B cell (primary cell): Measurements from ENCODE around the gene SLC25A21. TPM values are rescaled to one million over a fixed set of nuclear protein-coding genes. Genes with fewer than 3 reads are reported as not detected.

Source experiments
- ATAC-seq: fragments of 200-7000 bp; cut with Tn5 transposase; one replicate; pipeline ENCODE4 v1.10.0; 2021; ENCODE audit warnings: low read depth, mild to moderate bottlenecking, moderate number of reproducible peaks, moderate library complexity
- CTCF ChIA-PET: fragments of 350-600 bp; sonication (Branson Sonifier 250); formaldehyde crosslinking; loops from one replicate; lab custom pipeline; 2021; ENCODE audit warnings: antibody characterized with exemption, inconsistent platforms; lab: Charles Lee
- POLR2A ChIA-PET: fragments of 350-600 bp; sonication (Branson Sonifier 250); formaldehyde crosslinking; loops from one replicate; lab custom pipeline; 2021; ENCODE audit warnings: antibody characterized with exemption; lab: Charles Lee
- DNase-seq: peaks from one replicate; pipeline ENCODE4 v3.0.0; 2013
- H2AFZ ChIP-seq: 2 replicates; pipeline ENCODE4 v1.6.1; 2012; ENCODE audit warnings: mild to moderate bottlenecking, low read depth, low read length; ENCODE audit not compliant: insufficient read depth, poor library complexity, severe bottlenecking
- H3K27ac ChIP-seq, 2 donors: 1 replicate in 1 of 2; 2 replicates in 1 of 2; pipeline ENCODE4 v1.5.1; 2012 to 2013; ENCODE audit warnings: low read length in 2 of 2, mild to moderate bottlenecking in 2 of 2, moderate library complexity in 1 of 2
- H3K27me3 ChIP-seq, 4 experiments: fragments of 200-600 bp in 1 of 4; sonication (generic) in 1 of 4; replicated peaks in 1 of 4; 1 replicate in 2 of 4; 2 replicates in 2 of 4; pipeline versions ENCODE4 v1.6.1 to v1.7.0; 2013 to 2016; ENCODE audit warnings: low read length in 3 of 4, mild to moderate bottlenecking in 2 of 4, mixed read lengths in 1 of 4, moderate library complexity in 1 of 4; ENCODE audit not compliant: insufficient read depth in 4 of 4, control insufficient read depth in 3 of 4; ENCODE audit errors: control extremely low read depth in 1 of 4
- H3K36me3 ChIP-seq, 2 experiments: replicated peaks in 1 of 2; 1 replicate in 1 of 2; 2 replicates in 1 of 2; pipeline versions ENCODE4 v1.6.1 to v1.7.1; 2013; ENCODE audit warnings: low read length in 1 of 2; ENCODE audit not compliant: insufficient read depth in 2 of 2, control insufficient read depth in 1 of 2; ENCODE audit errors: control extremely low read depth in 1 of 2, extremely low read depth in 1 of 2
- H3K4me1 ChIP-seq, 2 donors: fragments of 200-600 bp in 1 of 2; sonication (generic) in 1 of 2; 1 replicate in 1 of 2; 2 replicates in 1 of 2; pipeline versions ENCODE4 v1.5.1 to v1.6.1; 2013 to 2017; ENCODE audit warnings: low read length in 2 of 2; ENCODE audit not compliant: control insufficient read depth in 2 of 2, insufficient read depth in 2 of 2
- H3K4me2 ChIP-seq: replicated peaks from 2 replicates; pipeline ENCODE3; 2012; ENCODE audit warnings: mild to moderate bottlenecking, low read depth, low read length; ENCODE audit not compliant: poor library complexity, severe bottlenecking
- H3K4me3 ChIP-seq, 5 experiments: fragments of 200-600 bp in 1 of 5; sonication (generic) in 1 of 5; 1 replicate in 3 of 5; 2 replicates in 2 of 5; pipeline versions ENCODE4 v1.5.1 to v1.7.0; 2011 to 2016; ENCODE audit warnings: low read length in 4 of 5, mild to moderate bottlenecking in 4 of 5, low read depth in 2 of 5, control low read depth in 1 of 5, moderate library complexity in 1 of 5; ENCODE audit not compliant: insufficient read depth in 1 of 5; ENCODE audit errors: control extremely low read depth in 1 of 5, extremely low read depth in 1 of 5
- H3K79me2 ChIP-seq: fragments of 200-600 bp; sonication (generic); one replicate; pipeline ENCODE4 v1.6.0; 2016; ENCODE audit warnings: low read length; ENCODE audit not compliant: control insufficient read depth, insufficient read depth
- H3K9ac ChIP-seq: fragments of 200-600 bp; sonication (generic); 2 replicates; pipeline ENCODE4 v1.6.1; 2017; ENCODE audit warnings: mild to moderate bottlenecking, low read length, moderate library complexity
- H3K9me3 ChIP-seq, 3 donors: one replicate each; pipeline versions ENCODE4 v1.6.1 to v1.7.1; 2013; ENCODE audit warnings: low read length in 2 of 3; ENCODE audit not compliant: control insufficient read depth in 2 of 3, insufficient read depth in 1 of 3; ENCODE audit errors: control extremely low read depth in 1 of 3
- H4K20me1 ChIP-seq: 2 replicates; pipeline ENCODE4 v1.6.0; 2012; ENCODE audit warnings: mild to moderate bottlenecking, low read length; ENCODE audit not compliant: insufficient read depth, control insufficient read depth, poor library complexity, severe bottlenecking
- H3K27ac Mint-ChIP-seq: one replicate; pipeline ENCODE4 v1.8.0; 2021; ENCODE audit warnings: mixed read lengths
- H3K27me3 Mint-ChIP-seq: one replicate; pipeline ENCODE4 v1.8.0; 2021; ENCODE audit warnings: mixed read lengths
- H3K4me1 Mint-ChIP-seq: one replicate; pipeline ENCODE4 v1.8.0; 2021; ENCODE audit warnings: mixed read lengths
- H3K4me3 Mint-ChIP-seq: one replicate; pipeline ENCODE4 v1.8.0; 2021; ENCODE audit warnings: mixed read lengths
- H3K9me3 Mint-ChIP-seq: one replicate; pipeline ENCODE4 v1.8.0; 2022; ENCODE audit warnings: mixed read lengths; ENCODE audit not compliant: insufficient read depth
- EZH2 ChIP-seq: IDR thresholded peaks from 2 replicates; pipeline ENCODE4 v1.6.1; 2012; ENCODE audit warnings: borderline replicate concordance, low read depth, mild to moderate bottlenecking, moderate library complexity, low read length; ENCODE audit not compliant: insufficient read depth, poor library complexity, severe bottlenecking
- WGBS: methylation state at CpG from one replicate; pipeline ENCODE4 v1.1.5; 2013; ENCODE audit warnings: missing lambda C conversion rate; ENCODE audit not compliant: insufficient coverage; 5-methylcytosine and 5-hydroxymethylcytosine counted together
- intact Hi-C: fragments of 100-400 bp; cut with micrococcal nuclease; formaldehyde crosslinking; loops from one replicate; pipeline ENCODE4 v1.10.0; 2022
- polyA plus RNA-seq: library from polyadenylated mRNA; depleted of rRNA; stranded (reverse); fragments of >200 nt; gene quantifications from 2 replicates; pipeline ENCODE4 v1.2.3, GENCODE V29; 2012
- total RNA-seq, 2 donors: library from RNA; stranded (reverse); fragments of 120-200 nt in 1 of 2; gene quantifications; 1 replicate in 1 of 2; 2 replicates in 1 of 2; pipeline versions ENCODE4 v1.2.3 to v1.2.4, GENCODE V29; 2013 to 2022
- TF ChIP-seq, protein P1 (sequence below): fragments of 200-600 bp; IDR thresholded peaks from one replicate; pipeline ENCODE4 v1.8.0; 2022; ENCODE audit warnings: antibody characterized with exemption, mild to moderate bottlenecking

The SLC25A21 gene
- total and polyA plus RNA-seq, 2 donors (not counting 1 experiment from before 2014, with no cell fraction given) = not detected

DNA sequence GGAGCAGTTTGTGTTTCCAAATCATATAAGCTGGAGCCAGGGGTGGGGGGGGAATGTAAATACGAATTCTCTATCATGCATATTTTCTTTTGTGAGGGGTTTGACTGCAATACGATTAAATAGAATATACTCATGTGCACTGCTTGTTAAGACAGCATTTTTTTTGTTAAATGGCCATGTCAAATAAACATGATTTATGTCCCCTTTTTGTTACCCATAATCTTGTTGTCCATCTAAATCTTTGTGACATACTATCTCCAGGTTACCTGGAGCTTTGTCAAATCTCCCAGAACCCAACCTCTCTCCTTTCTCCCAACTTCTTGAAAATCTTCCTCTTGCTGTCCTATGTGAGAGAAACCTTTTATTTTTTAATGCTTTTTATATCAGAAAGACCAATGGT lies 233.1 kb downstream of the SLC25A21 start:
- Mint-ChIP-seq H3K27ac (no peak overlapping the region), H3K4me3 (no peak overlapping the region), H3K27me3 (no peaks in the 10 kb centered on the region), H3K9me3 (no peaks in the 10 kb centered on the region), H3K4me1 (no peaks in the 10 kb centered on the region)
- WGBS = no CpG with 5 or more reads among the region's 2 CpGs
- H3K4me2 ChIP-seq = no peak overlapping the region
- ATAC-seq = no peak
- TF ChIP-seq, protein P1, sequence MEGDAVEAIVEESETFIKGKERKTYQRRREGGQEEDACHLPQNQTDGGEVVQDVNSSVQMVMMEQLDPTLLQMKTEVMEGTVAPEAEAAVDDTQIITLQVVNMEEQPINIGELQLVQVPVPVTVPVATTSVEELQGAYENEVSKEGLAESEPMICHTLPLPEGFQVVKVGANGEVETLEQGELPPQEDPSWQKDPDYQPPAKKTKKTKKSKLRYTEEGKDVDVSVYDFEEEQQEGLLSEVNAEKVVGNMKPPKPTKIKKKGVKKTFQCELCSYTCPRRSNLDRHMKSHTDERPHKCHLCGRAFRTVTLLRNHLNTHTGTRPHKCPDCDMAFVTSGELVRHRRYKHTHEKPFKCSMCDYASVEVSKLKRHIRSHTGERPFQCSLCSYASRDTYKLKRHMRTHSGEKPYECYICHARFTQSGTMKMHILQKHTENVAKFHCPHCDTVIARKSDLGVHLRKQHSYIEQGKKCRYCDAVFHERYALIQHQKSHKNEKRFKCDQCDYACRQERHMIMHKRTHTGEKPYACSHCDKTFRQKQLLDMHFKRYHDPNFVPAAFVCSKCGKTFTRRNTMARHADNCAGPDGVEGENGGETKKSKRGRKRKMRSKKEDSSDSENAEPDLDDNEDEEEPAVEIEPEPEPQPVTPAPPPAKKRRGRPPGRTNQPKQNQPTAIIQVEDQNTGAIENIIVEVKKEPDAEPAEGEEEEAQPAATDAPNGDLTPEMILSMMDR = no peak
- no peak for TF ChIP-seq EZH2
- H4K20me1 ChIP-seq = no peaks in the 10 kb centered on the region
- ChIA-PET POLR2A (no interaction called here), CTCF (interaction anchor here (1.2 kb wide), 1 partner anchor 14 kb away, joined by 3 read pairs; no protein-coding TSS in a partner anchor)
- H3K4me1 ChIP-seq = no peaks in the 10 kb centered on the region
- no peak for DNase-seq
- intact Hi-C loops = no loop called here
- no peak overlapping the region for H2AFZ ChIP-seq
- no peak overlapping the region for H3K27ac ChIP-seq
- H3K4me3 ChIP-seq = no peak overlapping the region
- no peaks in the 10 kb centered on the region for H3K36me3 ChIP-seq
- H3K9ac ChIP-seq = no peak overlapping the region
- H3K27me3 ChIP-seq = no peaks in the 10 kb centered on the region
- no peaks in the 10 kb centered on the region for H3K9me3 ChIP-seq
- H3K79me2 ChIP-seq = no peaks in the 10 kb centered on the region

- ATAC-seq (no peak), DNase-seq (no peak)
- intact Hi-C loops = no loop called here
- H3K4me1 ChIP-seq = no peaks in the 10 kb centered on the region
- no peaks in the 10 kb centered on the region for H3K27me3 Mint-ChIP-seq
- ChIA-PET CTCF (no interaction called here), POLR2A (no interaction called here)
- TF ChIP-seq, protein P1 = no peak
- TF ChIP-seq EZH2 = no peak
- H2AFZ ChIP-seq = no peak overlapping the region
- no peaks in the 10 kb centered on the region for H3K4me1 Mint-ChIP-seq
- H3K9me3 ChIP-seq = no peaks in the 10 kb centered on the region
- H3K27me3 ChIP-seq = no peaks in the 10 kb centered on the region
- H4K20me1 ChIP-seq = no peaks in the 10 kb centered on the region
- no peaks in the 10 kb centered on the region for H3K36me3 ChIP-seq
- no peaks in the 10 kb centered on the region for H3K79me2 ChIP-seq
- no peak overlapping the region for H3K27ac ChIP-seq
- no peak overlapping the region for H3K4me2 ChIP-seq
- H3K9me3 Mint-ChIP-seq = no peaks in the 10 kb centered on the region
- no peak overlapping the region for H3K27ac Mint-ChIP-seq
- H3K4me3 ChIP-seq = no peak overlapping the region
- no peak overlapping the region for H3K4me3 Mint-ChIP-seq
- no peak overlapping the region for H3K9ac ChIP-seq
Observed at GRCh38 chr14:36938678-36939077, 233.7 kb downstream of the SLC25A21 start.
